ENCODE measurements around the gene FCER1A. TPM values are rescaled to one million over a fixed set of nuclear protein-coding genes. Genes with fewer than 3 reads are reported as not detected.
"Not testable (repeated sequence)": the region's sequence is repeated elsewhere in the genome, so short reads cannot be mapped to it uniquely, and the experiment has no call there.

Gene FCER1A
- total RNA-seq, 1 donor from 2014 or later: 3.2 TPM

- Histone ChIP-seq H3K36me3 (no peaks in the 10 kb centered on the region), H3K9me3 (no peaks in the 10 kb centered on the region), H3K4me3 (no peak overlapping the region), H3K4me1 (no peaks in the 10 kb centered on the region), H3K27ac (no peak overlapping the region), H3K27me3 (no peaks in the 10 kb centered on the region)
- TF ChIP-seq CTCF (IDR thresholded peaks at IDR 0.05): no peak
- TF ChIP-seq POLR2AphosphoS5 (IDR thresholded peaks at IDR 0.05; ENCODE audit: insufficient read depth in 1 of 2, low read depth in 1 of 2): no peak
- no peak for TF ChIP-seq POLR2A (IDR thresholded peaks at IDR 0.05)
- intact Hi-C loops (cut with DNase I): no loop called here
- no peak for DNase-seq (ENCODE audit: extremely low spot score in 2 of 2)
Observed at GRCh38 chr1:159342761-159343425, 40.8 kb downstream of the FCER1A start.

DNA sequence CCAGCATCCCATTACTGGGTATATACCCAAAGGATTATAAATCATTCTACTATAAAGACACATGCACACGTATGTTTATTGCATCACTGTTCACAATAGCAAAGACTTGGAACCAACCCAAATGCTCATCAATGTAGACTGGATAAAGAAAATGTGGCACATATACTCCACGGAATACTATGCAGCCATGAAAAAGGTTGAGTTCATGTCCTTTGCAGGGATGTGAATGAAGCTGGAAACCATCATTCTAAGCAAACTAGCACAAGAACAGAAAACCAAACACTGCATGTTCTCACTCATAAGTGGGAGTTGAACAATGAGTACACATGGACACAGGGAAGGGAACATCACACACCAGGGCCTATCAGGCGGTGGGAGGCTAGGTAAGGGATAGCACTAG lies 47.2 kb downstream of the FCER1A start:
- DNase-seq (ENCODE audit: extremely low spot score in 2 of 2); H3K27me3 ChIP-seq; H3K36me3 ChIP-seq; intact Hi-C loops (cut with DNase I); H3K9me3 ChIP-seq; H3K27ac ChIP-seq; H3K4me3 ChIP-seq; H3K4me1 ChIP-seq: not testable (repeated sequence)

DNA sequence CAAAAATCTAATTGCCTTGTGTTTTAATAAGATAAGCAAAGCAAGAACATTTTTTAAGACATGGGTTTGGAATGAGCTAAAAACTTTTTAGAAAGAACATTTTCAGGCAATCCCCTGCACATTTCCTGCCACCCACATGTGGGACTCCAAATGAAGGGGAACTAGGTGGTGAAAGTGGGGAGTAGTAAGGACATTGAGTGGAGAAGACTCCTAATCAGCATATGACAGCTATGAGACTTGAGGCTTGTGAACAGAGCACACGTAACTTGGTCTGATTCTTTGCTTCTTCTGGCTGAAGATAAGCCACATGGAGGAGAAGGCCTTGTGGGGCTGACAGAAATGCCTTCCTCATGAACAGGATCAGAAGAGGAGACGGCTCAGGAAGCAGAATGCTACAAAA lies 50.3 kb downstream of the FCER1A start:
- DNase-seq (ENCODE audit: extremely low spot score in 2 of 2): no peak
- H3K4me1 ChIP-seq: no peaks in the 10 kb centered on the region
- no peaks in the 10 kb centered on the region for H3K36me3 ChIP-seq
- H3K27ac ChIP-seq: no peak overlapping the region
- H3K9me3 ChIP-seq: no peaks in the 10 kb centered on the region
- no peak overlapping the region for H3K4me3 ChIP-seq
- intact Hi-C loops (cut with DNase I): no loop called here
- no peaks in the 10 kb centered on the region for H3K27me3 ChIP-seq
- TF ChIP-seq CTCF (IDR thresholded peaks at IDR 0.05): no peak
- no peak for TF ChIP-seq POLR2AphosphoS5 (IDR thresholded peaks at IDR 0.05; ENCODE audit: insufficient read depth in 1 of 2, low read depth in 1 of 2)
- no peak for TF ChIP-seq POLR2A (IDR thresholded peaks at IDR 0.05)

Other genes starting within 250 kb of the FCER1A start
- gene AIM2, start 225.6 kb upstream of the FCER1A start, total RNA-seq: not detected
- 23.8 TPM for gene CADM3, start 130.7 kb upstream of the FCER1A start, total RNA-seq
- gene ACKR1, start 97.5 kb upstream of the FCER1A start, total RNA-seq: 102 TPM
- not detected for gene OR10J4, start 129.9 kb downstream of the FCER1A start, total RNA-seq
- not detected for gene OR10J1, start 137.4 kb downstream of the FCER1A start, total RNA-seq
- gene OR10J5, start 233.7 kb downstream of the FCER1A start, total RNA-seq: not detected

Data from vagina (tissue), 2 donors.